HCT116 (cell line): ENCODE results near the gene ARHGAP33. TPM values are rescaled to one million over a fixed set of nuclear protein-coding genes. Genes with fewer than 3 reads are reported as not detected.
A peak's percentile ranks its signal among the peaks of the same experiment; 100 is the strongest.
"Not testable (repeated sequence)": the region's sequence is repeated elsewhere in the genome, so short reads cannot be mapped to it uniquely, and the experiment has no call there.

Experiments used
- ATAC-seq: fragments of 200-7000 bp; cut with Tn5 transposase; 2 replicates; pipeline ENCODE4 v1.9.1; 2020; ENCODE audit warnings: mild to moderate bottlenecking, moderate library complexity
- BruUV-seq: library from RNA; stranded (reverse); fragments of 400-500 nt; replicated peaks from 2 replicates; lab custom pipeline; 2021; lab: Mats Ljungman, UMichigan
- CTCF ChIA-PET: fragments of 300-600 bp; sonication (Branson Sonifier 250); formaldehyde crosslinking; loops from one replicate; lab custom pipeline; 2021; ENCODE audit warnings: antibody characterized with exemption; lab: Charles Lee
- POLR2A ChIA-PET: fragments of 300-600, 350-600 bp; sonication (Branson Sonifier 250); formaldehyde crosslinking; loops from one replicate; lab custom pipeline; 2021; ENCODE audit warnings: antibody characterized with exemption; lab: Charles Lee
- RAD21 ChIA-PET, 2 experiments: fragments of 300-600 bp; sonication (Branson Sonifier 250); formaldehyde crosslinking; loops; one replicate each; lab custom pipeline; 2023; ENCODE audit warnings: low total read pairs in 2 of 2; ENCODE audit not compliant: uncharacterized antibody in 2 of 2, unreplicated experiment in 2 of 2, low non-redundant PET in 1 of 2; lab: Charles Lee
- DNase-seq: peaks from one replicate; pipeline ENCODE4 v3.0.0-alpha.2; 2010; ENCODE audit warnings: low read depth, low spot score
- H2AFZ ChIP-seq: fragments of 200-600 bp; shearing (Covaris generic), sonication (generic); 2 replicates; pipeline ENCODE4 v1.6.1; 2017; ENCODE audit warnings: low read depth, mixed run types, mixed read lengths, antibody characterized with exemption, low read length; ENCODE audit not compliant: poor library complexity, severe bottlenecking
- H3K27ac ChIP-seq: 2 replicates; pipeline ENCODE4 v1.5.1; 2012; ENCODE audit warnings: low read depth, low read length
- H3K27me3 ChIP-seq: fragments of 200-600 bp; sonication (generic); 2 replicates; pipeline ENCODE4 v1.6.1; 2016; ENCODE audit warnings: mixed run types, low read length, mixed read lengths; ENCODE audit not compliant: insufficient read depth
- H3K36me3 ChIP-seq, 2 experiments: fragments of 200-500 bp in 1 of 2; fragments of 200-600 bp in 1 of 2; sonication (Bioruptor generic) in 1 of 2; sonication (generic) in 1 of 2; 2 replicates each; pipeline versions ENCODE4 v1.5.1 to v1.6.1; 2014 to 2016; ENCODE audit warnings: low read length in 2 of 2, inconsistent platforms in 1 of 2, mixed read lengths in 1 of 2, mixed run types in 1 of 2; ENCODE audit not compliant: insufficient read depth in 2 of 2, control insufficient read depth in 1 of 2
- H3K4me1 ChIP-seq, 2 experiments: fragments of 200-600 bp in 1 of 2; sonication (generic) in 1 of 2; 2 replicates each; pipeline versions ENCODE4 v1.5.1 to v1.6.1; 2012 to 2017; ENCODE audit warnings: low read length in 2 of 2, inconsistent platforms in 1 of 2, mild to moderate bottlenecking in 1 of 2, mixed read lengths in 1 of 2, mixed run types in 1 of 2, moderate library complexity in 1 of 2; ENCODE audit not compliant: insufficient read depth in 2 of 2, control insufficient read depth in 1 of 2
- H3K4me2 ChIP-seq: fragments of 200-600 bp; sonication (generic); 2 replicates; pipeline ENCODE4 v1.6.1; 2017; ENCODE audit warnings: mixed run types, low read length, mixed read lengths
- H3K4me3 ChIP-seq, 2 experiments: fragments of 200-600 bp in 1 of 2; sonication (generic) in 1 of 2; replicated peaks in 1 of 2; 2 replicates each; pipeline ENCODE4 v1.5.1; 2011 to 2016; ENCODE audit warnings: low read length in 2 of 2, control low read depth in 1 of 2, low read depth in 1 of 2, mild to moderate bottlenecking in 1 of 2, mixed read lengths in 1 of 2, mixed run types in 1 of 2
- H3K79me2 ChIP-seq: fragments of 200-600 bp; sonication (generic); 2 replicates; pipeline ENCODE4 v1.6.1; 2017; ENCODE audit warnings: mild to moderate bottlenecking, mixed run types, low read length, moderate library complexity, mixed read lengths; ENCODE audit not compliant: insufficient read depth
- H3K9ac ChIP-seq: fragments of 200-600 bp; sonication (generic); 2 replicates; pipeline ENCODE4 v1.6.1; 2016; ENCODE audit warnings: low read length, mixed read lengths
- H3K9me2 ChIP-seq: fragments of 200-600 bp; sonication (generic), shearing (Covaris generic); 2 replicates; pipeline ENCODE4 v1.6.1; 2017; ENCODE audit warnings: mixed run types, mild to moderate bottlenecking, moderate library complexity; ENCODE audit not compliant: insufficient read depth
- H3K9me3 ChIP-seq, 2 experiments: fragments of 200-500 bp in 1 of 2; fragments of 200-600 bp in 1 of 2; sonication (Bioruptor generic) in 1 of 2; sonication (generic) in 1 of 2; 2 replicates each; pipeline ENCODE4 v1.6.1; 2014 to 2017; ENCODE audit warnings: low read length in 2 of 2, mixed read lengths in 2 of 2, inconsistent platforms in 1 of 2, low read depth in 1 of 2, mild to moderate bottlenecking in 1 of 2, mixed run types in 1 of 2, moderate library complexity in 1 of 2; ENCODE audit not compliant: control insufficient read depth in 1 of 2, insufficient read depth in 1 of 2
- H4K20me1 ChIP-seq: fragments of 200-600 bp; sonication (generic), shearing (Covaris generic); 2 replicates; pipeline ENCODE4 v1.6.1; 2017; ENCODE audit warnings: mixed run types, mild to moderate bottlenecking, moderate library complexity; ENCODE audit not compliant: insufficient read depth
- CBX3 ChIP-seq: IDR thresholded peaks from 2 replicates; pipeline ENCODE4 v1.6.1; 2012; ENCODE audit warnings: low read depth
- EGR1 ChIP-seq: IDR thresholded peaks from 2 replicates; pipeline ENCODE4 v1.6.1; 2012; ENCODE audit warnings: low read depth
- ELF1 ChIP-seq: IDR thresholded peaks from 2 replicates; pipeline ENCODE4 v1.6.1; 2012; ENCODE audit warnings: low read depth, borderline replicate concordance
- EZH2 ChIP-seq: fragments of 200-600 bp; sonication (generic); IDR thresholded peaks from 2 replicates; pipeline ENCODE4 v1.6.1; 2017; ENCODE audit warnings: antibody characterized with exemption, mixed run types
- JUND ChIP-seq: IDR thresholded peaks from 2 replicates; pipeline ENCODE4 v1.6.1; 2012
- POLR2A ChIP-seq: IDR thresholded peaks from 2 replicates; pipeline ENCODE4 v1.7.0; 2011; ENCODE audit warnings: borderline replicate concordance; ENCODE audit not compliant: insufficient read depth, insufficient read length; ENCODE audit errors: extremely low read depth
- POLR2AphosphoS5 ChIP-seq: IDR thresholded peaks from 2 replicates; pipeline ENCODE4 v1.6.1; 2011; ENCODE audit warnings: mild to moderate bottlenecking, low read depth, low read length, moderate library complexity
- RAD21 ChIP-seq: IDR thresholded peaks from 2 replicates; pipeline ENCODE4 v1.6.1; 2012; ENCODE audit warnings: low read depth, mild to moderate bottlenecking
- SIN3A ChIP-seq: IDR thresholded peaks from 2 replicates; pipeline ENCODE4 v1.6.1; 2012; ENCODE audit warnings: low read depth
- SP1 ChIP-seq: IDR thresholded peaks from 2 replicates; pipeline ENCODE4 v1.6.1; 2012; ENCODE audit warnings: low read depth
- intact Hi-C: fragments of 100-400 bp; cut with micrococcal nuclease; formaldehyde crosslinking; loops from 2 replicates; pipeline ENCODE4 v1.10.0; 2022
- total RNA-seq: library from RNA; stranded (reverse); gene quantifications from one replicate; pipeline ENCODE4 v1.2.1, GENCODE V29; 2021; ENCODE audit not compliant: unreplicated experiment
- TF ChIP-seq, protein P1 (sequence below): IDR thresholded peaks from 2 replicates; pipeline ENCODE4 v1.6.1; 2012

ARHGAP33 gene
- total RNA-seq, 1 experiment from 2014 or later: 30.2 TPM

- H3K9me3 ChIP-seq: no peaks in the 10 kb centered on the region
- no peaks in the 10 kb centered on the region for H3K79me2 ChIP-seq
- no TSS peak for BruUV-seq
- H3K27ac ChIP-seq: no peak overlapping the region
- H3K4me3 ChIP-seq: no peak overlapping the region
- intact Hi-C loops: no loop called here
- no peaks in the 10 kb centered on the region for H3K27me3 ChIP-seq
- ChIA-PET POLR2A (no interaction called here), RAD21 (no interaction called here), CTCF (no interaction called here)
- ATAC-seq (no peak), DNase-seq (no peak)
- peaks cover 0 to 5% of the 10 kb centered on the region in 2 experiments; a peak in 2 of 4 replicates for H3K4me1 ChIP-seq
- TF ChIP-seq JUND (no peak), EZH2 (no peak), POLR2AphosphoS5 (no peak), SP1 (no peak), POLR2A (no peak), ELF1 (no peak), EGR1 (no peak), CBX3 (no peak)
- TF ChIP-seq, protein P1, sequence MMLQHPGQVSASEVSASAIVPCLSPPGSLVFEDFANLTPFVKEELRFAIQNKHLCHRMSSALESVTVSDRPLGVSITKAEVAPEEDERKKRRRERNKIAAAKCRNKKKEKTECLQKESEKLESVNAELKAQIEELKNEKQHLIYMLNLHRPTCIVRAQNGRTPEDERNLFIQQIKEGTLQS: no peak
- no peaks in the 10 kb centered on the region for H4K20me1 ChIP-seq
- H3K9me2 ChIP-seq: no peaks in the 10 kb centered on the region
- H3K9ac ChIP-seq: no peak overlapping the region
- H3K4me2 ChIP-seq: peak overlapping the region; percentile 35; the same call in 1 of the 2 replicates
- H3K36me3 ChIP-seq: no peaks in the 10 kb centered on the region
- no peak overlapping the region for H2AFZ ChIP-seq
Observed at GRCh38 chr19:35792888-35793287, 17.5 kb downstream of the ARHGAP33 start.

GRCh38 chr19:35793381-35794165, 18.2 kb downstream of the ARHGAP33 start:
- Histone ChIP-seq H3K36me3 (no peaks in the 10 kb centered on the region), H3K27ac (no peak overlapping the region), H3K9me3 (no peaks in the 10 kb centered on the region), H3K79me2 (no peaks in the 10 kb centered on the region), H2AFZ (no peak overlapping the region), H3K4me1 (peaks cover 0 to 5% of the 10 kb centered on the region in 2 experiments; a peak in 2 of 4 replicates), H3K4me3 (no peak overlapping the region), H3K9me2 (no peaks in the 10 kb centered on the region), H3K9ac (no peak overlapping the region), H3K4me2 (peak overlapping the region; percentile 35; the same call in 1 of the 2 replicates), H3K27me3 (no peaks in the 10 kb centered on the region), H4K20me1 (no peaks in the 10 kb centered on the region)
- no peak for DNase-seq
- BruUV-seq: no TSS peak
- intact Hi-C loops: no loop called here
- ChIA-PET POLR2A (no interaction called here), CTCF (no interaction called here), RAD21 (no interaction called here)
- ATAC-seq: no peak; the same call in 1 of the 2 replicates
- no peak for TF ChIP-seq SIN3A
- no peak for TF ChIP-seq EZH2
- TF ChIP-seq RAD21: no peak

DNA sequence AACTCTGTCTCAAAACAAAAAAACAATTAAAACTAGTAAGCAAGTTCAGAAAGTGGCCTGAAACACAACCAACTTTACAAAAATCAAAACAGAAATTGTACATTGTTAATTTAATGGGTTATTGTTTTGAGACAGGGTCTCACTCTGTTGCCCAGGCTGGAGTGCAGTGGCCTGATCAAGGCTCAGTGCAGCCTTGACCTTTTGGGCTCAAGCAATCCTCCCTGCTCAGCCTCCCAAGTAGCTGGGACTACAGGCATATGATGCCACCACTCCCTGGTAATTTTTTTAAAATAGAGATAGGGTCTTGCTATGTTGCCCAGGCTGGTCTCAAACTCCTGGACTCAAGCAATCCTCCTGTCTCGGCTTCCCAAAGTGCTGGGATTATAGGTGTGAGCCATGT, 20.2 kb downstream of the ARHGAP33 start:
- CTCF ChIA-PET, DNase-seq, H3K9me2 ChIP-seq, H3K4me1 ChIP-seq, H3K9me3 ChIP-seq, H3K9ac ChIP-seq, POLR2A ChIA-PET, H3K36me3 ChIP-seq, H3K4me3 ChIP-seq, H3K27me3 ChIP-seq, H3K27ac ChIP-seq, BruUV-seq, H3K4me2 ChIP-seq, H4K20me1 ChIP-seq, RAD21 ChIA-PET, intact Hi-C loops, H2AFZ ChIP-seq, ATAC-seq, H3K79me2 ChIP-seq: not testable (repeated sequence)
